HG03139 (cell line): ENCODE measurements around the gene CNTNAP2.

Source experiments
- ATAC-seq: cut with Tn5 transposase; IDR thresholded peaks from one replicate; pipeline ENCODE4 v1.9.1; 2021; ENCODE audit not compliant: unreplicated experiment

The CNTNAP2 gene

DNA sequence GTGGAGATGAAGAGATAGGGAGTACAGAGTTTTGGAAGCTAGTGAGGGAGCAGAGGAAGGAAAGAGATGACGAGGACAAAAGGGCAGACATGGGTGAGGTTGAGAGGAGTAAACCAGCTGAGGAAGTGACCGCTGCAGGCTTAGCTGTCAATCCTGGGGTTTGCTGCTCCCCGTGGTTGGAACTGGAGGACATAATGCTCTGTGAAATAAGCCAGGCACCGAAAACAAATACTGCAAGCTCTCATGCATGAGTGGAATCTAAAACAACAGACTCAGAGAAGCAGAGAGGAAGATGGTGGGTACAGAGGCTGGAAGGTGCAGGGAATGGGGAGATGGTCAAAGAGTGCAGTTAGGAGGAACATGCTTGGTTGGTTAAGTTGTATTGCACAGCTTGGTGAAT is 1991.8 kb downstream of the CNTNAP2 start:
- ATAC-seq = no peak

DNA sequence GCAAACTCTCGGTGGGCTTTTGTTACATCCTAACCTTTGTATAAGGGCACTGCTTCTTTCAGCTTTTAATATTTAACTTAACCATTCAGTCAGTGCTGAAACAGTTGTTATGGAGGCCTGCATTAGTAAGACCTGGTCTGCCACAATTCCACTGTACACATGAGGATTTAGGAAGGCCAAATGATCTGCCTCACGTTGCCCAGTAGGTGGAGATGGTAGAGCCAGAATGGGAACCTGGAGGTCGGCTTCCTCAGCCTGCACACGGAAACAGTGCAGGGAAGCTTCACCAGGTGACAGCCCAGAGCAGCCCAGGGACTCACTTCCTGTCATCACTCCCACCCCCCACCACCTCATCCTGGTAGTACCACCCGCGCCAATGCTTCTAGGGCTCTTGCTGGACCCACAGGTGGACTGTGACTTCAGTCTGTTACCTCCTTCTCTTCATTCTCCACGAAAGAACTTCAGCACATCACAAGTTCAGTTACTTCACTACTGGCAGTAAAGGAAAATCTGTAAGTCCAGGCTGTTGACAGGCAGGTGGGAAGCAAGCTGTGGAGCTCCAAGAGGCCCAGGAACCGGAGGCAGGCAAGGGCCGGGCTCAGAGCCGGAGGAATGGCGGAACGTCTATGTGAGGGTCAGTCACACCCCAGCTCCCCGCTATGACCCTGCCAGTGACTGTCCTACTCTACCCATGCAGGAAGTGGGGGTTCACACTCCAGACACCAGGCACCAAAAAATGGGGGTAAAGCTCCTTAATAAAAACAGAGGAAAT is 1993.7 kb downstream of the CNTNAP2 start:
- no peak for ATAC-seq

DNA sequence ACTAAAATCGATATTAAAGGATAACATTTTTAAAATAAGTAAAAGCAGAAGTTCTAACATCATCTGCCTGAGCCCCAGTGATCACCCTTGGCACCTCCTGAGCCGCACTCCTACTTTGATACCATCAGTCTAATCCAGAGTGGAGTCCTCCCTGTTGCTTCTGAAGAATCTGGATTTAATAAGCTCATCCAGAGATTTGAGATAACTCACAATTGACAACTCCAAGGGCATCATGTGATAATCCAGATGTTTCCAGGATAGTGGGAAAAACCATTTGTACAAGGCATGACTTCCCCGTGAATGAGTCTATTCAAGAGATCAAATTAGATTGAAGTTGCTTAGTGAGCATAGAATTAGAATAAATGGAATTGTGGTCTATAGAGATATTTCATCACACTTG is 1998.2 kb downstream of the CNTNAP2 start:
- ATAC-seq = no peak

DNA sequence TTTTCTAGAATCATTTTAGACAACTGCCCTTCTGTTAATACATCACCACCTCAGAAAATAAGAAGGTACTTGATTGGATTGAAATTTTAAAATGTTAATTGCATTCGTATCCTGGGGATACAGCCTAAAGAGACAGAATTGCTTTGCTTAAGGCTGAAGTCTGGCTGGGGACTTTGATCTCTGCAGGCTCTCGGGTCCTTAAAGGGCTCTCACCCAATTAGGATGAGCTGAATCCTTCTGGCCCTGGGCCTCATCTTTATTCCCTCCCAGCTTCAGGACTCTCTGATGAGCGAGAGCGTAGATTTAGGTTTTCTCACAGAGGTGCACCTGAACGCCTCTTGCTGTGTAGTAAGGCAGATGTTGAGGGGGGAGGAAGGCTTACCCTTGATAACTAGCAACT is 1998.7 kb downstream of the CNTNAP2 start:
- ATAC-seq = no peak

DNA sequence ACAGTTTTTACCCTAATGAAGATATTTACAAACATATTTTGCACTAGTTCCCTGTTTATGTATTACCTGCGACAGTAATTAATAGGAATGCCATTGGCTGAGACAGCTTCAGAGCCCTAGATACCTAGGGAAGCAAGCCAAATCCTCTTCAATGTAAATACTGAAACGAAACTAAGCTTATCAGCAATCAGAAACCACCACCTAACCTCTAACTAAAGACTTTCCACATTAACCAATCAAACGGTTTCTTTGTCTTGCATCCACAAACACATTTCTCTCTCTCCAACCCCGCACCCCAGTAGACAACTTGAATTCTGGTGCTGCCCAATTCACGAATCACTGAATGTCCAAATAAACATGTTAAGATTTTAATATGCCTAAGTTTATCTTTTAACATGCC is 1999.6 kb downstream of the CNTNAP2 start:
- no peak for ATAC-seq

DNA sequence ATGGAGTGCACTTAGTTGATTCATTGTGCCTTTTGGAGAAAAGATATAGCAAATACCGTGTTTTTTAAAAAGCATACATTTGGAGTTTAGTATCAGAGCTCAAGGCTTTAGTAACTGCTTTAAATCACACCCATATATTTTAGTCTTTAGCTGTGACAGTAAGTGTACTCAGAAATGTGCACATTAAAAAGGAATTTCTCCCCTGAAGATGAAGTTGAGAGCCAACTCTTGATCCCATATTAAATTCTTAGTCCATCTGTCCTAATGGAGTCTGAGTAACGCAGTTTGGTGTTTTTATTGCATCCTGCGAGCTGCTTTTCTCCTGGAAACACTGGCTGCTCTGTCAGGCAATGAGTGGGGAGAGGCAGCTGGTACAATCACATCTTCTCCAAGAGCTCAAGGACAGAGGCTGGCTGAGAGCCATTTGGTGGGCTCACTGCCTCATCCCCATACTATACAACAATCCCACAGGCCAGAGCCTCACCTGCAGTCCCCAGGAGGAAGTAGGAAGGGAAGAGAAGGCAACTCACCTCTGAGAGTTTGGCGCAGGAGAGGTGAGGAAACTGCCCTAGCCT is 2000.3 kb downstream of the CNTNAP2 start:
- no peak for ATAC-seq

DNA sequence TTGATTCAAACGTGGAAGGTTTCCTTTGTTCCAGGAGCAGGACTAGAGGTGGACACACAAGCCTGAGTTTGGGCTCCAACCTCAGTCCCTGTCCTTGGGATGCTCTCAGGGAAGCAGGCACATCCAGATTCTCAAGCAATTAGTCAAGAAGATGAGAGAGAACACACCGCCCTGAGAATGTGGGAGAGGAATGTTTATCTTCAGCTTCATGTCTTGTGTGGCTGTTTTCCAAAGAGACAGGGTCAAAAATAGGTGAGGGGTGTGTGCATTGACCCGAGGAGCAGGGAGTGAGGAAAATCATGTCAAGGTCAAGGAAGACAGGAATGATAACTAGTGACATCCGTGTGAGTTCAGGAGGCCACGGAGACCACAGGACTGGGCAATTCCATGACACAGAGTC is 2001.8 kb downstream of the CNTNAP2 start:
- no peak for ATAC-seq

DNA sequence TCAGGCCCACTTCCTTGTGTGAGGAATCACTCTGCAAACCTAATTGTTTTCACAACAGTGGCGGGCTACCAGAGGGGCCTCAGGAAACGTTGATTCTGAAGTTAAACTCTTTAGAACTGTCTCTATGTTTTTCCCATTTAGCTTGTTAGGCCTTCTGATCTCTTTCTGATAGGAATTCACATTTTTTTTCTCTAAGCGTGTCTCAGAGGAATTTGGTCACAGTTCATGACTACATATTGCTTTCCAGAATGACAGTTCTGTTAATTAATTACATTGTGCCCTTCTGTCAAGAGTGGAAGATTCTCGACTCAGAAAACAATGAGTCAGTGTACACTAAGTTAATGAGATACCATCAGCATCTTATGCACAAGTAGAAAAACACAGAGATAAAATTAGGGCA is 2004.8 kb downstream of the CNTNAP2 start:
- no peak for ATAC-seq

DNA sequence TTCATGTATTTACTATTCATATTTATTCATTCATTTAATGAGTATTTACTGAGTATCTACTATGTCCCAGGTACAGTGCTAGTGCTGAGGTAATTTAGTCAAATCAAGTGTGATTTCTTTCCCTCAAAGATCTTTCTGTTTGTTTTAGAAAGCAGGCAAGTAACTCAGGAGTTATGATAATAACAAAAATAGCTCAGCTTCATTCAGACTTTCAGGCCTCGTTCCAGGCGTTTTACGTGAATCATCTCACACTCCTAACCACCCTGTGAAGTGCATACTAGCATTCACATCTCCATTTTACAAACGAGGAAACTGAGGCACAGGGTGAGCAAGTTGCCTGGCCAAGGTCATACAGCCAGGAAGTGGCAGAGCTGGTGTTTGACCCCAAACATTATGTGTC is 2005.2 kb downstream of the CNTNAP2 start:
- no peak for ATAC-seq

DNA sequence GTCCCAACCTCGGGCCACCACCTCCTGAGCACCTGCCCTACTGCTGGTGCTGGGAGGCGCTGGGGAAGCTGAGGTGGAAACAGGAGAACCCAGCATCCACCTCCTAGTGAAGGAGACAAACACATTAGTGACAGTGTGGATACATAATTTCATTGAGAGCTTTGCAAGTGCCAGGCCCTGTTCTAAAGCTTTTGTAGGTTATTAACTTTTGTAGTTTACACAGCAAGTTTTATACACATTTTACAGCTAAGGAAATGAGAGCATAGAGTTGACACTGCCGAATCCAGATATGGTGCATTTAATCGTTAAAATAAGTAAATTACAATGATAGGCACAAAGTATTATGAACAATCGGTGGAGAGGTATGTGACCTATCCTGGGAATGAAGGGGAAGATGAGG is 2007.9 kb downstream of the CNTNAP2 start:
- ATAC-seq = no peak

DNA sequence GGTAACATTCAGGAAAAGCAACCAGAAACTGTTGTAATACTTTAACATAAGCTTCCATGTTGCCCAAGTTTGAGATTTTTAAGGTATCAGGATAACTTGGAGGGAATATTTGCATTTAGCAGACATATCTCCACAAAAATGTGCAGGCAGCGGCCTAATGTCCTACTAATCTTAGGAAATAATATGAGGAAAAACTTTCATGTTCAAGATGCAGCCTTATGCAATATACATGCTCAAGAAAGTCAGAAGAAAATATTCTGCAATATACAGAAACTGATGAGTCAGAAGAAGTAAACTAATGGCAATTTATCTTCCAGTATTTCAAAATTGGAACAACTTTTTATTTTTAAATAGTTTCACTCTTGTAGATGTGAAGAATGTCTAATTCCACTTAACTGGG is 2010.8 kb downstream of the CNTNAP2 start:
- no peak for ATAC-seq

DNA sequence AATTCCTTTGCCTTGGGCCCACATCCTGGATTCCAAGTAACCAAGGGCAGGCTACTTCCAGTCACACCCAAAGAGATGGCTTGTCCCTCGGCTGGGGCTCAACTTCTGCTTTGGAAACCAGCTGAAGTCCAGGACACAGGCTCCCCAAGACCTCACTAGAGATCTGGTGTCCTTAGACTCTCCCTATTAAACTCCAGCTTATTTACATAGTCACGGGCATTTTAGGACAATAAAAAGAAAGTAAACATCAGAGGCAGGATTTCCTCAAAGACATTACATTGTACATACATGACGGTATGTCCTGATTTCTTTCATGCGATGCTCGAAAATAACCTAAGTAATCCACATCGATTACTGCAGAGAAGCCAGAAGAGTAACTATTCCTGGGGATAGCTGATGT is 2012.4 kb downstream of the CNTNAP2 start:
- no peak for ATAC-seq

DNA sequence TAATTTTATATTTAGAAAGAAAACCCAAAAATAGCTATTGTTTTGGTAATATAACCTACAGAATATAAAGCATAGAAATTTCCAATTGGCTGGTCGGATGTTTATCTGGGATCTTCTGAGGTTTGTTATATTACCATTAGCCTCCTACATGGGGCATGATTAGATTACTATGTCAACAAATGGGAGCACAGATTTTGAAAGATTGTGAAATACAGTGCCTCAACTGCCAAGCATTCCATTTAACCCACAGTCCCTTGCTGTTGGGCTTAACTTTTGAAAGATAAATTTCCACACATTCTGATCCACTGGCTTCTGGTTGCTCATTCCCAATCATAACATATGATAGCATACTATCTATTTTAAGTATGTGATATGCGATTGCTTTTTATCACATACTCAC is 2018.5 kb downstream of the CNTNAP2 start:
- ATAC-seq = no peak

DNA sequence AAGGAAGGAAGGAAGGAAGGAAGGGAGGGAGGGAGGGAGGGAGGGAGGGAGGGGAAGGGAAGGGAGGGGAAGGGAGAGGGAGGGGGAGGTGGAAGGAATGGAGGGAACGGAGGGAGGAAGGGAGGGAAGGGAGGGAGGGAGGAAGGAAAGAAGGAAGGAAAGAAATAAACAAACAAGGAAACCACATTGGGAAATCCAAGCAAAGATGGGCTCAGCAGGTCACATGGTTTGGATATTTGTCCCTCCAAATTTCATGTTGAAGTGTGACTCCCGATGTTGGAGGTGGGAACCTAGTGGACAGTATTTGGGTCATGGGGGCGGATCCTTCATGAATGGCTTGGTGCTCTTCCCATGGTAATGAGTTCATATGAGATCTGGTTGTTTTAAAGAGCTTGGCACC is 2019.4 kb downstream of the CNTNAP2 start:
- ATAC-seq = no peak

DNA sequence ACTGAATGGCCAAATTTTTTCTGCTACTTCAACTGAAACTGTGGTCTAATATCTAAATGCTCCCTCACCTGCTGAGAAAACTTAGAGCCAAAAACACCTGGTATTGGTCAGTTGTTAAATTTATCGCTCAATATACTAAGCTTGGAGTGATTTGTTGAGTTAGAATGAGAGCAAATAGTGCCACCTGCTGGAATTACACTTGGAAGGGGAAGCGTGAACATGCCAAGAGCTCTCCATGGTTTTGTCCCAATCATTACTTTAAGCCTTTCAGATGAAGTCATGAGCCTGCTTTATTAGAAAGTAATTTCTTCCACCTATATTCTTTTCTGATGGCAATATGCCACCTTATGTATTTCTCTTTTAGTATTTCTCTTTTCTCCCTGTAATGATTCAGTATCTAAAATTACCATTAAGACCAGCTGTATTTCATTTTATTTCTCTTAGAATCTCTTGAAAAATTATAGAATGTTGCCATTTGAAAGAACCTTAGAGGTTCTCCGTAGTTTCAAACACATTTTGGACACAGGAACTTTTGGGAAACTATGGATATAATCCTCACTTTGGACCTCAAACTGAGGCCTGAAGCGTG is 2026.2 kb downstream of the CNTNAP2 start:
- no peak for ATAC-seq

DNA sequence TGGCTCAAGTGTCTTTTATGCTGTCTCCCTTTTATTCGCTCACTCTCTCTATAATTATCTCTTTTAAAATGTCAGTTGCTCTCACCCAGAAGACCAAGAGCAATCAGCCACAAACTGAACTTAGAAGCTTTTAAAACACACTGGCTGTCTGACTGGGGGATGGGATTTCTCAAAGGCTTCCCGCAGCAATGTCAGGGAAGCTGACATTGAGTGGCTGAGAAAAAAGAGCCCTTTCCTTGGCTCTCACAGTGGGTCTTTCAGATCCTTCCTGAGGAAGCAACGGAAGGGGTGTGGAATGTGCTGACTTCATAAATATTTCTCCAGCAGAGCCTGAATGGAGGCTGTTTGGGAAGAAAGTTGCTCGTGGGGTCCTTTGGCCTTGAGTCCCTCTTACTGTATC is 2028.2 kb downstream of the CNTNAP2 start:
- ATAC-seq = no peak

DNA sequence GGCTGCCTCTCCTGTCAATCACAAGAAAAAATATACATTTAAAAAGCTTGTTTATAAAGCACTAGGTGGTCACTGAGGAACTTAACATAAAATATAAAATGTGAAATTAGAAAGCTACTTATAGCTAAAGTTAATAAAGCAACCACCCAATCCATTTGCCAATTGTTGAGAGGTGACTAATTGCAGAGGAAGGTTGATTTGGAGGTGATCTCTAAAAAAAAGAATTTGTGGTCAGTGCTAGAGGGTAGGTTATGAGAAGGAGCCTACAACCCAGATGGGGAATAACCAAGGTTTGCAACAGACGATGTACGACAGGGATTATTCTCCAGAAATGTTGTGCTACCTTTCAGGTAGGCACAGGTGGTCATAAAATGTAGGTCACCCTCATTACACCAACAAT is 2029.7 kb downstream of the CNTNAP2 start:
- ATAC-seq = no peak

DNA sequence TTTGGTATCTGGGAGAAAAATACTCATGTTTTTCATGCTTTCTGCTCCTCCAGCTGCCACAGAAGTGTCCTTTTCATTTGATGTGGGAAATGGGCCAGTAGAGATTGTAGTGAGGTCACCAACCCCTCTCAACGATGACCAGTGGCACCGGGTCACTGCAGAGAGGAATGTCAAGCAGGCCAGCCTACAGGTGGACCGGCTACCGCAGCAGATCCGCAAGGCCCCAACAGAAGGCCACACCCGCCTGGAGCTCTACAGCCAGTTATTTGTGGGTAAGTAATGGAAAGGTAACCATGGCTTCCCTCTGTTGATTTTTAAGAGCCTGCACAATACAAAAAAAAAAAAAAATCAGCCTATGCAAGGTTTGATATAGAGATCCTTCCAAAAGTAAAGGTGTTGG is 2030.8 kb downstream of the CNTNAP2 start:
- ATAC-seq = no peak

DNA sequence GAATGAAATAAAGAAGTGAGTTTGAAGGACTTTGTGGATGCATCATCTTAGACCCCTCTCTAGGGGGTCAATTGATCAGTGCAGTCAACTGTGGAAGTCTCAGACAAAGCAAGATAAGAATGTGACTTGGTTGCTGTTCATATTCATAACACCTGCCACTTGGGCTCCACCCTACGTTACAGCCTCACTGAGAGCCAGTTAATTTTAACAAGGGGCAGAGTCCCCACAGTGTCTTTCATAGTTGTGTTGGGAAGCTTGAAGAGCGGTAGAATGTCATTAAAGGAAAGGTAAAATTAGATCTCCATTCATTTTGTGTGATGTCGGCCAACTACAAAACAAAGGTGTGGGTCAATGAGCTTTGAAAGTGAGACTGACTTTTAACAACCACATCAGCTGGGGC is 2031.9 kb downstream of the CNTNAP2 start:
- ATAC-seq = no peak

DNA sequence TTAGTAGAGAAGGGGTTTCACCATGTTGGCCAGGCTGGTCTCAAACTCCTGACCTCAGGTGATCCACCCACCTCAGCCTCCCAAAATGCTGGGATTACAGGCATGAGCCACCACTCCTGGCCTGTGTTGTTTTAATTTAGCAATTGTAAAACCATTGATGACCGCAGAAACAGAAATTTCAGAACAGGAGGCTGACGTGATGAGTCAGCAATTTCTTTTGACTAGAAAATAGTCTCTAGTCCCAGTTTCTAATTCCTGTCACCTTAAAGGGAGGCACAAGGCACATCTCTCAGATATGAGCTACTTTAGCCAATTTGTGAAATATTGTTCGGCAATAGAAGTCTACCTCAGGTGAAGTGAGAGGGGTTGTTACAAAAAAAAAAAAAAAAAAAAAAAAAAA is 2033.1 kb downstream of the CNTNAP2 start:
- ATAC-seq = no peak

DNA sequence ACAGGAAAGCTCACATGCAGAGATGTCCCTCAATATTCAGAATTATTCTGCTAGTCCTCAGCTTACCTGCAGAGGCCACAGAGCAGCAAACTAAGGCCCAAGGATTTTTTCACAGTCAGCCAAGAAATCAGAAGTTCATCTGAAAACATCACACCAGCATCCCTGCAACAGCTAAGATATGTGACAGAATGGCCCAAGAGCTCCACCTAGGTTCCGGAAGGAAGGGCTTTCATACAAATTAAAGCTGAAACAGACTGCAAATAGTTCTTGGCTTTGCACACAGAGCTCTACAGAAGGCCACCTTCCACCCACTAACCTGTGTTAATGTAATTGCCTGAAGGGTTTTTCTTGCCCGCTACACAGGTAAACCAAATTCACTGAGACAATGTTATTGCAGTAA is 2035.2 kb downstream of the CNTNAP2 start:
- no peak for ATAC-seq

DNA sequence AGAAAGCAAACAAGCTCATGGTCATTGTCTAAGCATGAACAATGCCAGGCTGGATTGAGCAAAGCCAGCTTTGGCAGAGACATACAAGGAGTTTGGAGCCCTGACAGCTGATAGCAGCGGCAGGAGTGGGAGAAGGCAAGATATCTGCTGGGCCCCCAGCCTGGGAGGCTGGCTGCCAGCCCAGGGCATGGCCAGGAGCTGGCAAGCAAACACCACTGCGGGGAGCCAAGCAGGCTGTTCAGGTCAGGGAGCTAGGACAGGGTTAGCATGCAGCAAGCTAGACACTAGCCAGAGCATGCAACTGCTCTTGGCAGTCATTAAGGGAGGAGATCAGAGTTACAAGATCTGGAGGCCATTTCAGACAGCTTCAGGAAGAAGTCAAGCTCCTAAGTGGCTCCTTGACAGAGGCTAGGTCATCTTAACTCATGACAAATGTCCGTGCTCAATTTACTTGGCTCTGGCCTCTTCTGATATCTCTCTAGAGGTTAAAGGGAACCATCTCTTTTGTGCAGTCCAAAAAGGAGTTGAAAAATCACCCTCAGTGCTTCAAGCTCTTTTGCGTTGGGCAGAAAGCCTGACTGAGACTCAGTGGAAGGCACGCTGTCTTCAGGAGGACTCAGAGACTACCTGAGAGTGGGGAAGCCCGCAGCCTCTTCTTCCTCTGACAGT is 2037.1 kb downstream of the CNTNAP2 start:
- ATAC-seq = no peak
